OCI-M1 (cell line): Measurements from ENCODE around the gene FCGR3A.

Experiments
- DNase-seq: peaks from one replicate; lab custom pipeline; 2025; lab: John Stamatoyannopoulos, UW

The FCGR3A gene

GRCh38 chr1:161501234-161501633, 48.4 kb downstream of the FCGR3A start:
- DNase-seq: peak; percentile 62

GRCh38 chr1:161499099-161500039, 50.2 kb downstream of the FCGR3A start:
- peak; percentile 61 for DNase-seq

GRCh38 chr1:161498646-161499045, 51.0 kb downstream of the FCGR3A start:
- DNase-seq: no peak

- peak; percentile 26 for DNase-seq
Observed at GRCh38 chr1:161497961-161498360, 51.7 kb downstream of the FCGR3A start.

DNA sequence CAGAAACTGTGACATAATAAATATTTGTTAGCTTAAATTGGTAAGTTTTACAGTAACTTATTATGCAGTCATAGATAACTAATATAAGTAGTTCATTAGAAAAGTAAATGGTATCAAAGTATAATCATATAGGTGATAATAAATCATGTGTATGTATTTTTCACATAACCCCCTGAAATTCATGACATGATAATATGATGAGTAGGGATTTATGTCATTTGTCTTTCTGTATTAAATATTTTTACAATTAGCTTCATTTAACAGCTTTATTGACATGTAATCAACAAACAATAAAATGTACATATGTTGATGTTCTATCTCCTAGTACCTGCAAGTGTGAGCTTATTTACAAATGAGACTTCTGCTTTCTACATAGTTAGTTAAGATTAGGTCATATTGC, 54.1 kb downstream of the FCGR3A start:
- peak; percentile 76 for DNase-seq

GRCh38 chr1:161494091-161494735, 55.4 kb downstream of the FCGR3A start:
- DNase-seq: peak; percentile 96

- DNase-seq: no peak
Observed at GRCh38 chr1:161492827-161493226, 56.8 kb downstream of the FCGR3A start.
